ENCODE results near the gene ERICH6.

Gene ERICH6

DNA sequence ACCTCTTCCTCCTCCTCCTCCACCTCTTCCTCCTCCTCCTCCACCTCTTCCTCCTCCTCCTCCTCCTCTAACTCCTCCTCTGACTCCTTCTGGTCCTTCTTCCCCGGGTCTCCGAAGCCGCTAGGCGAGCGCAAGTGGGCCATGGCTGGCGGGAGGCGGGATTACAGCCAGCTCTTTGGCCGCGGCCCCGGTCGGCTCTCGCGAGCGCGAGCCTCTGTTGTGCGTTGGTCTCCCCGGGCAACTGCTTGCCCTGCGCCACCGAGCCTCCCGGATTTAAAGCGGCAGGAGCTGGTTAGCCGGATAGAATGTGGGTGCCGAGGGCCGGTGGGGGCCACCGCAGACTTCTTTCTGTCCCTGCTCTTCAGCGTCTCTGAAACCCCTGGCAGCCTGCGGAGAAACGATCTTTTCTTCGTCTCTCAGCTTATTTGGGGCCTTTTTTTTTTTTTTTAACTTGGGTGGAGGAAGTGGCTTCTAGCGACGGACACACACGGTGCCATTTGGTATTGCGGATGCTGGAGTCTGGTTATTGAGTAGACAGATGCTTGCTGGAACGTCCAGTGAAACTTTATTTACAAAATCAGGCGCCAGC, at the start of gene ERICH6:
Gene ERICH6 (minus strand): TSS at position 165 of the 589 bp plus-strand sequence. CDS start 22 bp downstream, at position 143.
- DNase-seq (ENCODE audit: low read depth in 2 of 2, low spot score in 1 of 2): peak; percentile 53 to 57

DNA sequence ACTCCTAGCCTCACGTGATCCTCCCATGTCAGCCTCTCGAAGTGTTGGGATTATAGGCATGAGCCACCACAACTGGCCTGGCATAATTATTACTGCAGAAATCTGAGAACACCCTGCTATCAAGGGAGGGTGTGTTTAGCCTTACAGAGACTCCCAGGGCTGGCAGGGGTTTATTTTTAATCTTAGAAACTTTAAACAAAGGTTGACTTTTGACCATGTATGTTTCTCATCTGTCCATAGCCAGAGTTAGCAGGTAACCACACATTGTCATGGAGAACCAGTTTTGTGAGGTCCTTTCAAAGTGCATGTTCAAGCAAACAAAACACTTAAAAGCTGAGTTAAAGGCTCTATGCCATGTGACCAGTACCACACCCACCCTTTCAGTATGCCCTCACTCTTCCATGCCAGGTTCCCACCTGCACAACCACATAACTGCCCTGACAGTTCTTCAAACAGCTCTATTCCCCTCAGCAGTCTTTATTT, 48.1 kb upstream of the ERICH6 start:
- no peak for DNase-seq (ENCODE audit: low read depth in 2 of 2, low spot score in 1 of 2)

DNA sequence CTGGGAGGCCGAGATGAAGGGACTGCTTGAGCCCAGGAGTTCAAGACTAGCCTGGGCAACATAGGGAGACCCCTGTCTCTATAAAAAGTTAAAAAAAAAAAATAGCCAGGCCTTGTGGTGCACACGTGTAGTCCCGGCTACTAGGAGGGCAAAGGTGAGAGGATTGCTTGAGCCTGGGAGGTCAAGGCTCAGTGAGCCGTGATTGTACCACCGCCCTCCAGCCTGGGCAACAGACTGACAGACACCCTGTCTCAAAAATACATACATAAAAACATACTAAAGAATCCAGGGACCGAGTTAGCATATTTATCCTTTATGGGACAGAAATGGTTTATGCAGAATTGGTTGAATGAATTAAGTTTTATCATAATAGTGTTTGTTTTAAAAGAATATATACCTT, 45.5 kb upstream of the ERICH6 start:
- no peak for DNase-seq (ENCODE audit: low read depth in 2 of 2, low spot score in 1 of 2)

- no peak for DNase-seq (ENCODE audit: low read depth in 2 of 2, low spot score in 1 of 2)
Measured at GRCh38 chr3:150748684-150749047, 44.9 kb upstream of the ERICH6 start.

DNA sequence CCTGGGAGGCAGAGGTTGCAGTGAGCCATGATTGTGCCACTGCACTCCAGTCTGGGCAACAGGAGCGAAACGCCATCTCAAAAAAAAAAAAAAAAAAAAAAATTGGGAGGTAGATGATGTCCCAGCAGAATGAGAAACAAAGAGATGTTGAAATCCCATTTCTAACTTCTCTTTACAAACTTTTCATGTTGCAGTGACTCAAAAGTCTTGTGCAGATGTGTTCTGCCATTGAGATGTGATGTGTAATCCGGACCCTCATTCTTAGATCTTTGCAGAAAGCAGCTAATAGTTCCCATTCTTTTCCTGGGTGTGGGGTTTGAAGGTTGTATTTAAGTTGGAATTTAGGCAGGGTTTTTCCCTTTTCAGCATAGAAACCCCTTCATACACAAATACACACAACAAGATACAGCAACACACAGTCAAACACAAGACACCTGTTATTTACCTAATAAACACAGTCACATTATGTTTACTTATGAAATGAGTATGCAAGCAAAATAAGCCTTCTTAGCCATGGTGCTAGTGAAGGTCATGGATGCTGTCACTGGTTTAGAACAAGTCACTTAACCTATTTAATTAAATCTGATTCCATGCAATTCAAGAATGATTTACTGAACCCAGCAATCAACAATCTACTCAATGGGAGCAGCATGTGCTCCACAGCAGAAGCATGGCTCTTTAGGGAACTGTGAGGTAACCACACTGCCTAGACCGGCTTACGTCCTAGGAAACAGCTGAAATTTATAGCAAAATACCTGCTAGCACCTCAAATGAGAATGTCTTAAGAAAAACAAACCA, 44.4 kb upstream of the ERICH6 start:
- DNase-seq (ENCODE audit: low read depth in 2 of 2, low spot score in 1 of 2): no peak

- no peak for DNase-seq (ENCODE audit: low read depth in 2 of 2, low spot score in 1 of 2)
Measured at GRCh38 chr3:150746791-150747590, 43.3 kb upstream of the ERICH6 start.

GRCh38 chr3:150745832-150746231, 42.1 kb upstream of the ERICH6 start:
- no peak for DNase-seq (ENCODE audit: low read depth in 2 of 2, low spot score in 1 of 2)

DNA sequence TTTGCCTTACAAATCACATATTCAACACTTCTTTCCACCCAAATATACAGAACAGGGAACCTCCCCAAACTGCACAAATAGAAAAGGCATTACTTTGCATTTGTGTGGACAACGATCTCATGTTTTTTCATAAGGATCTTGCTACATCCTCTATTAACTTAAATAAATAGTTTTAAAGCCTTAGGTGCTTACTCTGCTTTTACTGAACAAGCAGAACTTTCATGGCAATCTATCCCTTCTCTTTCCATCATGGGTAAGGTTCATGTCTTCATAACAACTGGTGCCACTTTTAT, 41.1 kb upstream of the ERICH6 start:
- DNase-seq (ENCODE audit: low read depth in 2 of 2, low spot score in 1 of 2): no peak

- no peak for DNase-seq (ENCODE audit: low read depth in 2 of 2, low spot score in 1 of 2)
Measured at GRCh38 chr3:150744041-150744918, 40.6 kb upstream of the ERICH6 start.

- no peak for DNase-seq (ENCODE audit: low read depth in 2 of 2, low spot score in 1 of 2)
Measured at GRCh38 chr3:150743508-150743907, 39.8 kb upstream of the ERICH6 start.

DNA sequence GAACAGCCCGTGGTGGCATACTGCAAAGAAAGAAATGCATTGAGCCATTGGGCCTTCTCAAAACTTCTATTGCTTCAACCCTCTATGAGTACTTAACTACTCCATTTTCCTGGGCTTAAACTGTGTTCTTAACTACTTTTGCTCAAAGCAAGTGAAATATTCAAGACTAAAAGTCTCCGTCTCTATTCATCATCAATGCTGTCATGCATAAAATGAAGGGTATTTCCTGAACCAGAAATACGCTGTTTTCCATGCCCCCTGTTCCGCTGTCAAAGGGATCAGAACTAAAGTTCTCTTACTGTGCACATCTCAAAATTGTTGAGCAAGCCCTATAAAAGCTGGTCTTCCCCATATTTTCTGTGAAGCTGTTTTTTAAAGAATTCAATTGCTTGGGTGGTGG, 39.0 kb upstream of the ERICH6 start:
- DNase-seq (ENCODE audit: low read depth in 2 of 2, low spot score in 1 of 2): no peak

- no peak for DNase-seq (ENCODE audit: low read depth in 2 of 2, low spot score in 1 of 2)
Measured at GRCh38 chr3:150742141-150742523, 38.4 kb upstream of the ERICH6 start.

DNA sequence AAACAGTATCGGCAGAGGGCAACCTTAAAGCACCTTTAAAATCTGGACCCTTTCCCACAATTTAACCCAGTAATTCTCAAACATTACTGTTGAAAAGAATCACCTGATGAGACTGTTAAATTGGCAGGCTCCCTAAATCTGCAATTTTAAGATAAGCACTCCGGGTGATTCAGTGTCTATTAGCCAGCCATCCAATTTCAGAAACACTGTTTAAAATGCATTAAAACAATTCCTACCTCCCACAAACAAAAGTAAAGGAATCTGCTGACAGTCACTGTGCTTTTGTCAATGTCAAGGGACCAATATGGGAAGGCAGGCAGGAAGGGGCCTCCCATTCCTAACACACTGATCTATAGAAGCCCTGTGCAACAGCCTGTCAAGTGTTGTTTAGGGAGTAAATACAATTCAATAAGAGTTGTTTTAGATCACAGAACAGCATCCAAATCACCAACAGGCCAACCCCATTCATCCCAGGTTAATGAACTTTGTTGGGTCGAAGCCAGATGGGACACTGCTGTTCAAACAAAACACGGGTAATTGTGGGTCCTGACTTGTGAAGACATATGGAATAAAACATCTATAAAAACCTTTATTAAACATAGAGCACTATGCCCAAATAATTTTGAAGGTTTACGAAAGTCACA, 37.9 kb upstream of the ERICH6 start:
- no peak for DNase-seq (ENCODE audit: low read depth in 2 of 2, low spot score in 1 of 2)

DNA sequence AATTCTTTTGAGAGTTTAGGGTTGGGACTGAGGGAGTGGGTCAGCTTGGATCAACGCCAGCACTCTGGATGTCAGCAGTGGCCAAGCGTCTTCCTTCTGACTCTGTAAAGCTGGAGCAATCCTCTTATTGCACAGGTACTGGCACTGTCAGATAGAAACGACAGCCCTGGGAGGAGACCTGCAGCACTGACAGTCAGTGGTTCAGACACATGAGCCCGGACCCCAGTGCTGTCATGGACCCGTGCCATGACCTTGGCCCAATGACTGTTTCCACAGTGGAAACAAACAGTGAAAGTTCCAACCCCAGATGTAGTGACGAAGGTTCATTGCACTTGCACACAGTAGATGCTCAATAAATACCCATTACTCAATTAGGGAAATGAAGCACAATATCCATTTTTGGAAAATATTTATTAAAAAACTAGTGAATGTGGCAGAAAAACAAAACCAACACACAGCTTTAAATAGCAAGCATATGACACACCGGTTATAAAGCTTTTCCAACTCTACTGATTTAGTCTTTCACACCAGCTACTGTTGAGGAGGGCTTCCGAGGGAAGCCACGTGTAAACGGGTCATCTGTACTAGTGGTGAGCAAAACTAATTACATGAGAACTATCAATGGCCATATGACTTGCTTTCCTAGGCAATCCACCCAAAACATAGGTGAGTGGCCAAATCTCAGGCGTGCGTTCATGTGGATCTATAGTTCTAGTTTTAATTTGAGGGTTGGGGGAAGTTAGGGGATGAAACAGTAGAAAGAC, 37.2 kb upstream of the ERICH6 start:
- DNase-seq (ENCODE audit: low read depth in 2 of 2, low spot score in 1 of 2): no peak

- no peak for DNase-seq (ENCODE audit: low read depth in 2 of 2, low spot score in 1 of 2)
Measured at GRCh38 chr3:150739877-150740645, 36.3 kb upstream of the ERICH6 start.

- no peak for DNase-seq (ENCODE audit: low read depth in 2 of 2, low spot score in 1 of 2)
Measured at GRCh38 chr3:150739200-150739863, 35.6 kb upstream of the ERICH6 start.

DNA sequence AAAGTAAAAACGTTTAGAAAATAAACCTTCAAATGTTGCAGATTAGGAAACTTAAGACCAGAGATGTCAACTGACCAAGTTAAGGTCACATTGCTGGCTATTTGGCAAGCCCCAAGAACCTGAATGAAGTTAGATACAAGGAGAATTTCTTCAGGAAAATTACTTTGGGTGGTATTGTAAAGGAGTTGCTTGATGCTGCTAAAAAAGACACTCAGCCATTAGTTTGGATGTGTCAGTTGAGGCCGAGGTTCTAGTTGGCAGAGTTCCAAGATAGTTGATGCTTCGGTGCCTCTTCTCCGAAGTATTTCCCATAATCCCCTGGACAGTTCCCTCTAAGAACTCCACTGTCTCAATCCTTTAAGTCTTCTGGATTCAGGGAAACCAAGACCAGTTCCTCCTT, 35.0 kb upstream of the ERICH6 start:
- no peak for DNase-seq (ENCODE audit: low read depth in 2 of 2, low spot score in 1 of 2)

DNA sequence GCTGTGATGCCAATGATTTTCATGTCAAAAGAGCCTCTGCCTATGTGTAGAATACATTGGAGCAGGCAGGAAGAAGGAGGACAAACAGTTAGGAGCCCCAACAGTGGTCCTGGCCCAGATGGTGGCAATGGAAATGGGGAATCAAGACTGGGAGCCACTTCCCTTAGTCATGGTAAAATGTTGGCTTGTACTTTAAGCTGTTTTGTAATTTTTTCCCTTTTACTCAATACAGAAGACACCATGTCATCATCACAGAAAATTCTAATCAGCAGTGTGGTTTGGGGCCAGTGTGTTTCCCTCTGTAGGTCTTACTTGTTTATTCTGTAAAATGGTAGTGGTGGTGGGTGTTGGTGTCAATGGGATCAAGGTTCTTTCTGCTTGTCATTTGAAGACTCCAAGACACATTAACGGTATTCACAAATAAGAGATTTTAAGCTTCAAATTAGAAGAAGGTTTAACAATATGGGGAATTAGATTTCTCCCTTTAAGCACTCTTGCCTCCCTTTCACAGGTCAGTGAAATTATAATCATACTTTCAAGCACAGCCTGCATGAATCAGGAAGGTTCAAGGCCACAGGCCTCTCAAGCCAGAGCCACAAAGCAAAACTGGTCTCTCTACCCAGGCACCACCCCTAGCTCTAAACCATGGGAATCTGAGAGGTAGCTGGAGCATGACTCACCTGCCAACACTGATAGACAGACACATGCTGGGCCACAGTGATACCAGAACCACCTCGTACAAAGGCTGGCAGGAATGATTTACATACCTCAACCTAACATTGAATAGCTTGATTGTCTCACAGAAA, 34.4 kb upstream of the ERICH6 start:
- DNase-seq (ENCODE audit: low read depth in 2 of 2, low spot score in 1 of 2): no peak
